HTR-8/SVneo (cell line): ENCODE data around the gene ACYP2.
A peak's percentile ranks its signal among the peaks of the same experiment; 100 is the strongest.

Source experiments
- DNase-seq: peaks from one replicate; pipeline ENCODE4 v3.0.0; 2011; ENCODE audit warnings: low spot score, mixed read lengths; ENCODE audit not compliant: insufficient read length
- FAIRE-seq: peaks from 2 replicates; lab custom pipeline; 2011; peaks lifted over from hg19 to GRCh38; lab: Jason Lieb, UNC

The ACYP2 gene

DNA sequence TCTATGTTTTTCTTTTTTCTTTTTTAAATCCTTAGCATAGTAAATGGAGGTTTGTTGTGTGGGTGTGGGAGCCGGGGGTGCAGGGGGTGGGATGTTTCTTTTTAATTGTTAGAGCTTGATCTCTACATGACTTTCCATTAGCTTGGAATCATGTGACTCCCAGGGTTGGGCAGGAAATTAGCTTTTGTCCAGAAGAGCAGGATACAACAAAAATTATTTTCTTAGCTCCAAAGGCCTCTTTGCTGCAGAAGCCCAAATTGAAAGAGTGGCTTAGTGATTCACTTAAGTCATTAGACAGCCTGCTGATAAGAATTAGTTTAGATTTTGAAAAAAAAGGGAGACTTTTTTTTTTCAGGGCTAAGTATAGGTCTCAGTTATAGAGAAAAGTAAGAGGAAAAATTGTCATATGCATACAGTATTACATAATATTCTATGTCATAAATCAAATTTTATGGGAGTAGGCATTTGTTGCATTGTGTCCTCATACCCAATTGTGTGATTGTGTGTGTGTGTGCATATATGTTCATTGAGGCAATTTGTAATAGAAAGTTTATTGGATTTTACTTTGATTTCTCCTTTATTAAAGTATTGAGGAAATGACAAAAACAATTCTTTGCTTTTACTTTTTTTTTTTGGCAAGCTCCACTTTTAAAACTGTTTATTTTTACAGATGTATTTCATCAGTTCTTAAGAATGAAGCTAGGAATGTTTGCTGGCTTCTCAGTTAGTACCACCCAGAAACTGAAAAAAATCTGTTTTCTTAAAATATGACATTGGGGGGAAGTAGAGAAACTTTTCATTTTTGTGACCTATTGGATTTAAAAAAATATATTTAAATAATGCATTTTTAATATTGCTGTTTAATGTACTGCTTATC lies 93.2 kb downstream of the ACYP2 start:
- FAIRE-seq (no peak), DNase-seq (no peak)

DNA sequence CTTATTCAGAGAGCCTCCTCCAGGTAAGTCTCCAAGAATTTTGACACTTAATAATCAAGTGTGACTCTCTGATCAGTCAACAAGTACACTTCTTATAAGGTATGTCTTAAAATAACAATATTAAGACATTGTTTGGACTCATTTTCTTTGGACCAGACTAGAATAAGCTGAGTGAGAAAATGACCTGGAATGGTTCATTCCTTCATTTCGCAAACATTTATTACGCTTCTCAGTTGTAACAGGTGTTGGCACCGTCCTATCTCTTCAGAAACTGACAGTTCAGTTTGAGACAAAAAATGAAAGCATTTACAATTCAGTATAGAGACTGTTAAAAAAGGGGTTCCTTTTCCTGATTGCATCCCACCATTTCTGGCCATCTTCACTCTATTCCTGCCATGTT lies 94.0 kb downstream of the ACYP2 start:
- no peak for FAIRE-seq

DNA sequence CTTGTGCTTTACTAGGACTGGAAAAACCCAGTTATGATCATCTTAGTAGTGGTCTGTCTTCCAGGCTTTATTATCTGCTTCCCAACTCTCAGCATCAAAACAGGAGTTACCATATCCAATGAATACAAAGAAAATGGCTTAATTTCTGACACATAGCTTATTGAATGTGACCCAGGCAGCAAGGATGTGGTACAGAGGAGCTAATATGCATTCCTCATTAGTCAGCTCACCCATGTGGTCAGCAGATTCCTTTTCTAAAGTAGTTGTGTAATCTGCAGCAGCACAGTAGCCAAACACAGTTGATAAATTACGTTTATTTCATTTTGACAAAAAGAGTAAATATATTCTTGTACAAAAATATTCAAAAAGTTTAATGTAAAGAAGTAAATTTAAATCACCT lies 97.0 kb downstream of the ACYP2 start:
- FAIRE-seq, result peak; percentile 86
- DNase-seq, result peak; percentile 80

More for the DNA sequence above, 94.0 kb downstream of the ACYP2 start:
- DNase-seq, result no peak

DNA sequence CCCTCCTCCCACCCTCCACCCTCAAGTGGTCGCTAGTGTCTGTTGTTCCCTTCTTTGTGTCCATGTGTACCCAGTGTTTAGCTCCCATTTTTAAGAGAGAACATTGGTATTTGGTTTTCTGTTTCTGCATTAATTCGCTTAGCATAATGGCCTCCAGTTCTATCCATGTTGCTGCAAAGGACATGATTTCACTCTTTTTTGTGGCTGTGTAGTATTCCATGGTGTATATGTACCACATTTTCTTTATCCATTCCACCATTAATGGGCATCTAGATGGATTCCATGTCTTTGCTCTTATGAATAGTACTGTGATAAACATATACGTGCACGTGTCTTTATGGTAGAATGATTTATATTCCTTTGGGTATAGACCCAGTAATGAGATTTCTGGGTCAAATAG lies 97.7 kb downstream of the ACYP2 start:
- FAIRE-seq (no peak), DNase-seq (no peak)

DNA sequence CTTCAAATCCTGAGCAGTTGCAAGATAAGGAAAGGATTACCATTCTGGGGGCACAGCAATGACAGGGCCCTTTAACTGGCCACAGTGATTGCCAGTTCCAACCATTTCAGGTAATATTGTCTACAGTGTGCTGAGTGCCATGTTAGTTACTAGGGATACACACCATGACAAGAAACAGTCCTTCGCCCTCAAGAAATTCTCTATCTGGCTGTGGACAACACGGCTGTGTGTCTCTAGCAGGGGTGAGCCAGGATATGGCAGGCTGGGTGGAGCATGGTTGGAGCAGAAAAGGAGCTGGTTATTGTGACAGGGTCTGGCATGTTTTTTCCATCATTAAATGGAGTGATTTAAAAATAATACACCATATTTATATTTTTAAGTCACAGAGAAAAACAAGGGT lies 109.6 kb downstream of the ACYP2 start:
- FAIRE-seq (no peak), DNase-seq (no peak)

DNA sequence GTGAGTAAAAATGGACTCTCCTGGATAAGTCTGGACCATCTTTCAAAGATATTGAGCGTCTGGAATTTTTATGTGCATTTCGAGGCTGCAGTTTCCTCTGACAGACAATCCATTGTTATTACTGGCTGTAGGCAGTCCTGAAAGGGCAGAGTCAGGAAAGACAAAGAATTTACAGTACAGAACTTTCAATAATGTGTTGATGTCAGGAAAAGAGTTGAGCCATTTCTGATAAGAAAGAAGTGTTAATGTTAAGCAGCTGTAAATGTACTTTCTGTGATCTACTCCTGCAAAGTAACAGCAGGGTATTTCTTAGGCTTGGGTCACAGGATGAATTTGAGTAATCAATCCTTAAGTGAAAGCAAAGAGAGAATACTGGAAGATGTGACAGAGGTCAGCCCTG lies 110.8 kb downstream of the ACYP2 start:
- DNase-seq (no peak), FAIRE-seq (no peak)

- FAIRE-seq (peak; percentile 13), DNase-seq (no peak)
Observed at GRCh38 chr2:54227798-54228197, 112.4 kb downstream of the ACYP2 start.

- DNase-seq (no peak), FAIRE-seq (no peak)
Observed at GRCh38 chr2:54228945-54229344, 113.5 kb downstream of the ACYP2 start.

DNA sequence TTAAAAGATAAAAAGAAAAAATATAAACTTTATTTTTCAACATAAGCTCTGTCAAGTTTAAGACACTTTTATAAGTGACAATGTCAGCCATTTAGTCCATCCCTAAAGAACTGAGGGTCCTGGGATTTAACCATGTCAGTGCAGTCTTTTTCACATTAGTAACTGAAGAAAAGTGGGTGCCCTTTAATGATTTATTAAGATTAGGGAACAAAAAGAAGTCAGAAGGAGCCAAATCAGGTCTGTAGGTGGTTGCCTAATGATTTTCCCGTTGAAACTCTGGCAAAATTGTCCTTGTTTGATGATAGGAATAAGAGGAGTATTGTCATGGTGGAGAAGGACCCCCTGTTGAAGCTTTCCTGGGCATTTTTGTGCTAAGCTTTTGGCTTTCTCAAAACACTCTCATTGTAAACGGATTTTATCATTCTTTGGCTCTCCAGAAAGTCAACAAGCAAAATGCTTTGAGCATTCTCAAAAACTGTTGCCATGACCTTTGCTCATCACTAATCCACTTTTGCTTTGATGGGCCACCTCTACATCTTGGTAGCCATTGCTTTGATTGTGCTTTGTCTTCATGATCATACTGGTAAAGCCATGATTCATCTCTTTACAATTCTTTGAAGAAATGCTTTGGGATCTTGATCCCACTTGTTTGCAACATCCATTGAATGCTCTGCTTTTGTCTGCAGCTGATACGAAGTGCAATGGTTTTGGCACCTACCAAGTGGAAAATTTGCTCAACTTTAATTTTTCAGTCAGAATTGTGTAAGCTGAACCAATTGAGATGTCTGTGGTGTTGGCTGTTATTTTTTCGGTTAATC lies 118.6 kb downstream of the ACYP2 start:
- FAIRE-seq, result no peak
- no peak for DNase-seq

DNA sequence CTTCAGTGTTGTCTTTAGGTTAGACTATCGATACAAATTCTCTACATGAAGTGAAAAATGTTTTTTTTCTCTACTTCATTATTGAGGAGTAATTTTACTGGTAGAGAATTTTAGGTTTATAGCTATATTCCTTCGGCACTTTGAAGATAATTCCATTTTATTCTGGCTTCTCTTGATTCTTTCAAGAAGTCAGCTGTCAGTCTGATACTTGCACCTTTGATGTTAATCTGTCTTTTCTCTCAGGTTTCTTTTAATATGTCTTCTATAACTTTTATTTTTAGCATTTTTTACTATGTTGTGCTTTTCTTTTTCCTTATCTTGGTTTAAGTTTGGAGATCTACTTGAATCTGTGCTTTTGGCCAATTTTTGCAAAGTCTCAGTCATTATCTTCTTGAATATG lies 122.0 kb downstream of the ACYP2 start:
- no peak for DNase-seq
- no peak for FAIRE-seq

GRCh38 chr2:54239427-54239826 lies 124.0 kb downstream of the ACYP2 start:
- DNase-seq (no peak), FAIRE-seq (no peak)

DNA sequence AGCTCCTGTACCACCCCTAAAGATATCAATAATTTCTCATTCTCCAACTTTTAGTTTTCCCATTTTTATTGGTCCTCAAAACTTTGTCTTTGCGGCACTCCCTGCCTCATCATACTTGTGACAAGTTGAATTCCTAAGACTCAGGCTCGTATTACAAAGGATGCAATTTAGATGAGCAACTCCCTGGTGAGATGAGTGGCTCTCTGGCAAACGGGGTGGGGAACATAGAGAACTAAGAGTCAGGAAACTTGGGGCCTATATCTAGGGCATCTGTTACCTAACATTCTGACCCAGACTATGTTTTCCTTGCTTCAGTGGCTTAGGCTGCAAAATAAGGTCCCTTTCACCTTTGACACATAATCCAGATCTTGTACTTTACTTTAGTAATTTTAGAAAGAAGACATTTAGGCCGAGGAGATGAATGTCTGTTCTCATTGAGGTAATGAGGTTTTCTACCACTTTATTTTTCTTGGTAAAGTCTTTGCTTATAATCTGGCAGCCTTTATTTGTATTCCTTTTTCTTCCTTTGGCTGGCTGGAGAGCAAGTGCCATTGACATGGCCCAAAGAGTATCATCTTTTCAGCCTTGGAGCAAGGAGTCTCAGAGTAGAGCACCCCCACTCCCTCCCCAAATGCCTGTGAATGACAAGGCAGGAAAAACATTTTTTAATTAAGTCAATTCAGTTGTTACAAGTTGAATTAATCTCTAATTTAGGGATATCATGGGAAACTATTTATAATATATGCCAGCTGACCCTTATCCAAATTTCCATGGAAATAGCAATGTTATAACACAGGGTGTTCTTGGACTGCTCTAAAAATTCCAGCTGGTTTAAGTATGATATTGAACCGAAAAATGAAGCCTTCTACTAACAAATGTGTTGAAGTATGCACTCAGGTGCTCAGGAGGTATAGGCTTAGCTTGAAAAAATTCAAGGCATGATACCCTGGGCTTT lies 125.4 kb downstream of the ACYP2 start:
- DNase-seq (no peak), FAIRE-seq (no peak)

GRCh38 chr2:54247115-54247514 lies 131.7 kb downstream of the ACYP2 start:
- no peak for DNase-seq
- no peak for FAIRE-seq

- DNase-seq (no peak), FAIRE-seq (no peak)
Observed at GRCh38 chr2:54249629-54250028, 134.2 kb downstream of the ACYP2 start.

GRCh38 chr2:54254180-54254579 lies 138.8 kb downstream of the ACYP2 start:
- FAIRE-seq, result no peak
- DNase-seq, result no peak

- FAIRE-seq (no peak), DNase-seq (no peak)
Observed at GRCh38 chr2:54255230-54256090, 140.0 kb downstream of the ACYP2 start.

- DNase-seq (no peak), FAIRE-seq (no peak)
Observed at GRCh38 chr2:54256091-54256694, 140.8 kb downstream of the ACYP2 start, which contains the start of gene TSPYL6. Gene TSPYL6 (minus strand): TSS chr2:54256229. CDS start chr2:54256151, 78 bp downstream.

DNA sequence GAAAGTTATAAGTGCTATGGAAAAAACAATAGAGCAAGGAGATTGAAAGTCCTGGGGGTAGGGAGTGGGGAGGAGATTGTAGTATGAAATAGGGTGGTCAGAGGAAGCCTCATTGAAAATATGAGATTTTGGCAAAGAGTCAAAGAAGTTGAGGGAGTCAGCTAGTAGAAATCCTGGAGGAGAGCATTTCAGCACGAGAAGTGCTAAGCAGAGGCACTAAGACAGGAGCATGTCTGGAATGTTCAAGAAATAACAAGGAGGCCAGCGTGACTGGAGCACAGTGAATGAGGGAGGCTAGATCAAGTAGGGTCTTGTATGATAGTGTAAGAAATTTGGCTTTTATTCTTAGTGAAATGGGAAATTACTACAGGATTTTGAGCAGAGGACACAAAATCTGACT lies 142.8 kb downstream of the ACYP2 start:
- FAIRE-seq (no peak), DNase-seq (no peak)
